ENCODE results near the gene IFT172. TPM values are rescaled to one million over a fixed set of nuclear protein-coding genes. Genes with fewer than 3 reads are reported as not detected.

Gene IFT172
- total RNA-seq, 1 experiment from 2014 or later: 13.7 TPM

DNA sequence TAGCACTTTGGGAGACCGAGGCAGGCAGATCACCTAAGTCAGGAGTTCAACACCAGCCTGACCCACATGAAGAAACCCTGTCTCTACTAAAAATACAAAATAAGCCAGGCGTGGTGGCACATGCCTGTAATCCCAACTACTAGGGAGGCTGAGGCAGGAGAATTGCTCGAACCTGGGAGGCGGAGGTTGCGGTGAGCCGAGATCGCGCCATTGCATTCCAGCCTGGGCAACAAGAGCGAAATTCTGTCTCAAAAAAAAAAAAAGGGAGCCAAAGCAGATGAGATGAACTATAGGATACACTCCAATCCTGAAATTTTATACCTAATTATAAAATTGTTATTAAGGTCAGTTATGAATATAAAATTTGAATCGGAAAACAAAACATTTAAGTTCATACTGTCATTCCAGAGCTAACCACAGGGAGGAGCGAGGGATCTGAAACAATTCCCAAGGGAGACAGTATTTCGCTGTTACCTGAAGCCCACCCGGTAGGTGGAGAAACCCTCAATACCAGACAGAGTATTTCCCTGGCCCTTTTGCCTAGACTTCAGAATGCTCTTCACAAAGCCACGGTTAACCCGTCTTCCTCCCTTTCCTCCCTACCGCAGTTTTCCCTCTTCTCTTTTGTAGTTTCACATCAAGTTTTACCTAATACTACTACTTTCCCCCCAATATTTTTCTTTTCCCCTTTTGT is 81.6 kb downstream of the IFT172 start:
- Histone ChIP-seq H2AFZ (ENCODE audit: low read depth, low read length, poor library complexity, severe bottlenecking) (no peak overlapping the region), H3K27me3 (ENCODE audit: insufficient read depth, low read length) (no peaks in the 10 kb centered on the region), H3K4me1 (ENCODE audit: control insufficient read depth in 1 of 2, insufficient read depth in 2 of 2, low read length in 2 of 2) (peaks cover 0 to 13% of the 10 kb centered on the region in 2 experiments; a peak in 2 of 4 replicates), H3K4me3 (replicated peaks in 1 of 2; ENCODE audit: low read depth in 1 of 2, low read length in 2 of 2) (peak overlapping the region; percentile 97 to 98), H4K20me1 (ENCODE audit: insufficient read depth) (peaks cover 13% of the 10 kb centered on the region; the same call in 1 of the 2 replicates), H3K4me2 (ENCODE audit: low read length) (peak overlapping the region; percentile 84), H3K9ac (ENCODE audit: low read length) (peak overlapping the region; percentile 98), H3K36me3 (ENCODE audit: control insufficient read depth in 1 of 2, insufficient read depth in 2 of 2, low read length in 2 of 2) (peaks cover 5 to 13% of the 10 kb centered on the region in 2 experiments), H3K9me3 (ENCODE audit: control insufficient read depth in 1 of 2, insufficient read depth in 1 of 2, low read depth in 1 of 2, low read length in 2 of 2) (no peaks in the 10 kb centered on the region), H3K27ac (ENCODE audit: low read depth, low read length) (peak overlapping the region; percentile 91; the same call in 1 of the 2 replicates), H3K9me2 (ENCODE audit: insufficient read depth) (no peaks in the 10 kb centered on the region), H3K79me2 (ENCODE audit: insufficient read depth, low read length) (peaks cover 64% of the 10 kb centered on the region)
- no peak for TF ChIP-seq CBX3 (IDR thresholded peaks at IDR 0.05; ENCODE audit: low read depth)
- 0 out of 2 replicates have a peak, but pooled peaks have one; percentile 17 for TF ChIP-seq EGR1 (IDR thresholded peaks at IDR 0.05; ENCODE audit: low read depth)
- TF ChIP-seq RAD21 (IDR thresholded peaks at IDR 0.05; ENCODE audit: low read depth): peak; percentile 79
- TF ChIP-seq, protein P1, sequence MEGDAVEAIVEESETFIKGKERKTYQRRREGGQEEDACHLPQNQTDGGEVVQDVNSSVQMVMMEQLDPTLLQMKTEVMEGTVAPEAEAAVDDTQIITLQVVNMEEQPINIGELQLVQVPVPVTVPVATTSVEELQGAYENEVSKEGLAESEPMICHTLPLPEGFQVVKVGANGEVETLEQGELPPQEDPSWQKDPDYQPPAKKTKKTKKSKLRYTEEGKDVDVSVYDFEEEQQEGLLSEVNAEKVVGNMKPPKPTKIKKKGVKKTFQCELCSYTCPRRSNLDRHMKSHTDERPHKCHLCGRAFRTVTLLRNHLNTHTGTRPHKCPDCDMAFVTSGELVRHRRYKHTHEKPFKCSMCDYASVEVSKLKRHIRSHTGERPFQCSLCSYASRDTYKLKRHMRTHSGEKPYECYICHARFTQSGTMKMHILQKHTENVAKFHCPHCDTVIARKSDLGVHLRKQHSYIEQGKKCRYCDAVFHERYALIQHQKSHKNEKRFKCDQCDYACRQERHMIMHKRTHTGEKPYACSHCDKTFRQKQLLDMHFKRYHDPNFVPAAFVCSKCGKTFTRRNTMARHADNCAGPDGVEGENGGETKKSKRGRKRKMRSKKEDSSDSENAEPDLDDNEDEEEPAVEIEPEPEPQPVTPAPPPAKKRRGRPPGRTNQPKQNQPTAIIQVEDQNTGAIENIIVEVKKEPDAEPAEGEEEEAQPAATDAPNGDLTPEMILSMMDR (IDR thresholded peaks at IDR 0.05 in 2 of 3, conservative IDR thresholded peaks at IDR 0.05 in 1 of 3; ENCODE audit: borderline replicate concordance in 1 of 3, insufficient read depth in 1 of 3, low read depth in 2 of 3, low read length in 2 of 3): peak; percentile 57 to 90 (median 59)
- intact Hi-C loops (cut with micrococcal nuclease): loop anchor here (1.0 to 5.0 kb wide), 4 partner anchors 21 to 275 kb away; partner anchors contain the start of genes CCDC121, GPN1, NRBP1 and SLC4A1AP
- RAD21 ChIA-PET (ENCODE audit: low non-redundant PET in 1 of 2, low total read pairs in 2 of 2, uncharacterized antibody in 2 of 2, unreplicated experiment in 2 of 2): no interaction called here
- no peak for ATAC-seq
- CTCF ChIA-PET: interaction anchor here (1.6 to 3.1 kb wide), 2 partner anchors 22 to 275 kb away, joined by 6 to 22 read pairs; no protein-coding TSS in a partner anchor
- no TSS peak for BruUV-seq (replicated peaks)
- DNase-seq (ENCODE audit: low read depth, low spot score): peak; percentile 60
- POLR2A ChIA-PET: no interaction called here

Measured in HCT116 (cell line).